Upper lobe of left lung (tissue), 4 donors: ENCODE measurements around the gene CARMIL1.

Experiments
- CTCF ChIP-seq, 6 experiments: fragments of 450-650 bp in 4 of 6; fragments of 200-600 bp in 2 of 6; sonication (generic) in 2 of 6; IDR thresholded peaks; one replicate each; pipeline ENCODE4 v1.5.1; 2016 to 2019; ENCODE audit warnings: antibody characterized with exemption in 6 of 6
- POLR2A ChIP-seq, 4 donors: fragments of 450-650 bp; IDR thresholded peaks; one replicate each; pipeline ENCODE4 v1.5.1; 2016 to 2017; ENCODE audit warnings: antibody characterized with exemption in 4 of 4, mild to moderate bottlenecking in 2 of 4

- TF ChIP-seq CTCF (IDR thresholded peaks at IDR 0.05) (no peak), POLR2A (IDR thresholded peaks at IDR 0.05) (no peak)
Measured at GRCh38 chr6:25613415-25613814, 334.2 kb downstream of the CARMIL1 start.
